A549 (cell line): ENCODE data around the gene SPP1. TPM values are rescaled to one million over a fixed set of nuclear protein-coding genes. Genes with fewer than 3 reads are reported as not detected.

Source experiments
- ATAC-seq, 2 experiments: fragments of 200-7000 bp in 1 of 2; fragments of >200 bp in 1 of 2; cut with Nextera tagmentation in 1 of 2; cut with Tn5 transposase in 1 of 2; 3 replicates each; pipeline versions ENCODE4 v1.8.0 to v1.9.1; 2018 to 2020; ENCODE audit warnings: mild to moderate bottlenecking in 1 of 2, moderate library complexity in 1 of 2
- CTCF ChIA-PET: fragments of 300-600 bp; sonication (Branson Sonifier 250); formaldehyde crosslinking; extraction: SDS; loops from one replicate; lab custom pipeline; 2021; ENCODE audit warnings: antibody characterized with exemption, inconsistent platforms; lab: Yijun Ruan, JAX
- POLR2A ChIA-PET: fragments of 350-600 bp; formaldehyde crosslinking; extraction: SDS; loops from one replicate; lab custom pipeline; 2021; ENCODE audit warnings: antibody characterized with exemption, inconsistent platforms; lab: Yijun Ruan, JAX
- DNase-seq, 2 experiments: peaks; one replicate each; pipeline versions ENCODE4 v3.0.0 to v3.0.0-alpha.2; 2011 to 2016; ENCODE audit warnings: low read depth in 1 of 2, low spot score in 1 of 2
- FAIRE-seq: peaks from 2 replicates; lab custom pipeline; 2011; peaks lifted over from hg19 to GRCh38; lab: Jason Lieb, UNC
- H3K27ac ChIP-seq, 2 experiments: fragments of >200 bp; sonication (Bioruptor Twin); formaldehyde crosslinking; 3 replicates each; pipeline ENCODE4 v1.5.1; 2016 to 2017
- H3K4me1 ChIP-seq: fragments of >200 bp; sonication (Bioruptor Twin); formaldehyde crosslinking; 3 replicates; pipeline ENCODE4 v1.6.1; 2016
- H3K4me2 ChIP-seq: fragments of >200 bp; sonication (Bioruptor Twin); formaldehyde crosslinking; 3 replicates; pipeline ENCODE4 v1.6.1; 2016
- H3K4me3 ChIP-seq: fragments of >200 bp; sonication (Bioruptor Twin); formaldehyde crosslinking; 3 replicates; pipeline ENCODE4 v1.5.1; 2016
- H3K9me3 ChIP-seq: fragments of >200 bp; sonication (Bioruptor Twin); formaldehyde crosslinking; 3 replicates; pipeline ENCODE4 v1.6.1; 2016
- ATOH8 ChIP-seq: fragments of 250-450 bp; sonication (Bioruptor Pico); IDR thresholded peaks from 2 replicates; pipeline ENCODE4 v1.5.0; 2020; ENCODE audit warnings: low read depth, mild to moderate bottlenecking, moderate library complexity
- BCL3 ChIP-seq: fragments of >200 bp; sonication (Bioruptor Twin); formaldehyde crosslinking; IDR thresholded peaks from 3 replicates; pipeline ENCODE4 v1.6.1; 2016
- BHLHE40 ChIP-seq: IDR thresholded peaks from 2 replicates; pipeline ENCODE4 v1.6.1; 2012; ENCODE audit warnings: low read depth, low read length, inconsistent platforms
- CTCF ChIP-seq: fragments of >200 bp; sonication (Bioruptor Twin); formaldehyde crosslinking; IDR thresholded peaks from 3 replicates; pipeline ENCODE4 v1.5.1; 2016
- EP300 ChIP-seq, 2 experiments: fragments of >200 bp; sonication (Bioruptor Twin); formaldehyde crosslinking; IDR thresholded peaks; 2 replicates in 1 of 2; 3 replicates in 1 of 2; pipeline ENCODE4 v1.6.1; 2016 to 2017
- ESRRA ChIP-seq: fragments of 150-350 bp; IDR thresholded peaks from 2 replicates; pipeline ENCODE4 v1.6.1; 2014; ENCODE audit warnings: mild to moderate bottlenecking, low read length, borderline replicate concordance
- FOSL2 ChIP-seq, 2 experiments: fragments of 450-650 bp in 1 of 2; fragments of >200 bp in 1 of 2; sonication (Bioruptor Twin) in 1 of 2; formaldehyde crosslinking; IDR thresholded peaks; 2 replicates each; pipeline versions ENCODE4 v1.5.0 to v1.6.1; 2016 to 2020; ENCODE audit warnings: mild to moderate bottlenecking in 1 of 2, moderate library complexity in 1 of 2
- HES2 ChIP-seq: fragments of >200 bp; sonication (Bioruptor Twin); formaldehyde crosslinking; IDR thresholded peaks from 2 replicates; pipeline ENCODE4 v1.6.1; 2016
- HEYL ChIP-seq: fragments of 250-450 bp; sonication (Bioruptor Pico); IDR thresholded peaks from 2 replicates; pipeline ENCODE4 v1.8.0; 2021; ENCODE audit warnings: mild to moderate bottlenecking, moderate library complexity
- HOXA7 ChIP-seq: fragments of 250-450 bp; sonication (Bioruptor Pico); IDR thresholded peaks from 2 replicates; pipeline ENCODE4 v1.5.0; 2020; ENCODE audit warnings: mild to moderate bottlenecking, moderate library complexity
- HOXB13 ChIP-seq: fragments of 250-450 bp; sonication (Bioruptor Pico); IDR thresholded peaks from 2 replicates; pipeline ENCODE4 v1.5.0; 2020; ENCODE audit warnings: low read depth, mild to moderate bottlenecking, moderate library complexity
- HOXB5 ChIP-seq: fragments of 250-450 bp; sonication (Bioruptor Pico); IDR thresholded peaks from 2 replicates; pipeline ENCODE4 v1.5.0; 2020; ENCODE audit warnings: mild to moderate bottlenecking, moderate library complexity
- JUN ChIP-seq, 2 experiments: fragments of >200 bp; sonication (Bioruptor Twin); formaldehyde crosslinking; IDR thresholded peaks; 2 replicates in 1 of 2; 3 replicates in 1 of 2; pipeline ENCODE4 v1.6.1; 2016 to 2017
- JUNB ChIP-seq: fragments of >200 bp; sonication (Bioruptor Twin); formaldehyde crosslinking; IDR thresholded peaks from 2 replicates; pipeline ENCODE4 v1.6.1; 2016
- KDM1A ChIP-seq: fragments of 200-600 bp; sonication (generic); IDR thresholded peaks from 2 replicates; pipeline ENCODE4 v1.6.1; 2016; ENCODE audit warnings: low read depth, mild to moderate bottlenecking
- KDM5A ChIP-seq: fragments of 200-600 bp; sonication (generic); IDR thresholded peaks from 2 replicates; pipeline ENCODE4 v1.6.1; 2016; ENCODE audit warnings: antibody characterized with exemption, mild to moderate bottlenecking
- MAFK ChIP-seq: fragments of 450-650 bp; IDR thresholded peaks from 2 replicates; pipeline ENCODE4 v1.6.1; 2014; ENCODE audit not compliant: partially characterized antibody
- NR3C1 ChIP-seq: fragments of >200 bp; sonication (Bioruptor Twin); formaldehyde crosslinking; IDR thresholded peaks from 3 replicates; pipeline ENCODE4 v1.6.1; 2017
- PBX3 ChIP-seq: IDR thresholded peaks from 2 replicates; pipeline ENCODE4 v1.6.1; 2012
- RAD21 ChIP-seq, 2 experiments: fragments of >200 bp in 1 of 2; sonication (Bioruptor Twin) in 1 of 2; formaldehyde crosslinking in 1 of 2; IDR thresholded peaks in 1 of 2; conservative IDR thresholded peaks in 1 of 2; 2 replicates in 1 of 2; 3 replicates in 1 of 2; pipeline ENCODE4 v1.6.1; 2012 to 2018; ENCODE audit warnings: inconsistent platforms in 1 of 2
- SREBF2 ChIP-seq: fragments of 450-650 bp; IDR thresholded peaks from 2 replicates; pipeline ENCODE4 v1.6.1; 2014; ENCODE audit warnings: mild to moderate bottlenecking, moderate library complexity
- ZC3H11A ChIP-seq: fragments of 450-650 bp; IDR thresholded peaks from 2 replicates; pipeline ENCODE4 v1.6.1; 2014; ENCODE audit warnings: antibody characterized with exemption, mild to moderate bottlenecking
- ZSCAN20 ChIP-seq: fragments of 250-450 bp; sonication (Bioruptor Pico); IDR thresholded peaks from 2 replicates; pipeline ENCODE4 v1.8.0; 2022; ENCODE audit warnings: mild to moderate bottlenecking, moderate library complexity
- whole genome bisulfite sequencing: methylation state at CpG from one replicate; pipeline ENCODE4 v1.1.6; 2017; ENCODE audit errors: missing lambda C conversion rate; 5-methylcytosine and 5-hydroxymethylcytosine counted together
- polyA plus RNA-seq, 4 experiments: library from polyadenylated mRNA; depleted of rRNA in 3 of 4; stranded (reverse); fragments of >200 nt; fragmentation: RNase III in 1 of 4; extraction: RNeasy Plus Mini Kit Qiagen cat#74134 plus additional on column Dnase treatment in 1 of 4; gene quantifications; 2 replicates in 3 of 4; 3 replicates in 1 of 4; pipeline ENCODE4 v1.2.3, GENCODE V29; 2011 to 2017
- TF ChIP-seq, protein P1 (sequence below): fragments of 250-450 bp; sonication (Bioruptor Pico); IDR thresholded peaks from 2 replicates; pipeline ENCODE4 v1.5.0; 2021; ENCODE audit warnings: mild to moderate bottlenecking, moderate library complexity, borderline replicate concordance

The SPP1 gene
- polyA plus RNA-seq, 2 of the 4 experiments (the other 2 are of a cell fraction), result 226 to 415 TPM

DNA sequence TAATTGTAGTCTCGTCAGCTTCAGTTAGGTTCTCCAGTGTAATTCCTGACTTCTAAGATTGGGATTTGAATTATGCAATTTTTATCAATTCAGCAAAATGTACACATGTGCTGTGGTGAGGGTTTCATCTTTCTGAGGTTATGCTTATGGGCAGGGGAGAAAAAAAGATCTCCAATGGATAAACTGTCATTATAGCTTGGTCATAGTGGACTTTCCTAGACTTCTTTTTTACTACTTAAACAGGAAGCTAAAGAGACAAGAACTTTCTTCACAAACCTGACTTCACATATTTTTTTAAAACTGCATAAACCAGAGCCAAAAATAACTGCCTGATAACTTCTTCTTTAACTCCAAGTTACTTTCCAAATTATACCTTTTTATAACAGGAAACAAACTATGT, 21.7 kb upstream of the SPP1 start (continued):
- TF ChIP-seq KDM1A, result no peak
- TF ChIP-seq BCL3, result no peak
- TF ChIP-seq HEYL (CRISPR knock-in tag), result no peak
- TF ChIP-seq MAFK, result no peak
- TF ChIP-seq ZSCAN20 (CRISPR knock-in tag), result no peak

DNA sequence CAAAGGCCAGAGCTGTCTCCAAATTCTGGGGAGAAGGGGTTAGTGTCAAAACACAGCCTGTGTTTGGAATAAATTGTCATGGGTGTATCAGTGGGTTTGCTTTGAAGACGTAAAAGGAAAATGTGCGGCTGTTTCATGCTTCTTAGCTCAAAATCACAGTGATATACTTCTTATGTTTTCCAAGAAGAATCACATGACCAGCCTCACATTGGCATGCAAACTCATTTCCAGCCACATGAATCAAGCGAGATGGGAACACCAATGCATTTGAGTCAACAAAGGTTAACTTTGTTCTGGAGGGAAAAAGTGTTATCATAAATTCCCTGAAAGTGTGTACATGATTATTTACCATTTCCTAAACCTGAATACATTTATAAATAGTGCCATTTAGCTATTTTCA, 19.0 kb upstream of the SPP1 start:
- peaks cover 2% of the 10 kb centered on the region; the same call in 2 of the 3 replicates for H3K4me1 ChIP-seq
- ATAC-seq (no peak), FAIRE-seq (no peak), DNase-seq (no peak)
- H3K4me2 ChIP-seq, result no peak overlapping the region
- H3K27ac ChIP-seq, result no peak overlapping the region
- TF ChIP-seq FOSL2 (IDR thresholded peaks at IDR 0.05), result no peak
- TF ChIP-seq FOSL2 (CRISPR knock-in tag; IDR thresholded peaks at IDR 0.05), result no peak
- no peak for TF ChIP-seq HOXB5
- TF ChIP-seq ATOH8 (CRISPR knock-in tag), result no peak
- TF ChIP-seq RAD21 (conservative IDR thresholded peaks at IDR 0.05 in 1 of 2, IDR thresholded peaks at IDR 0.05 in 1 of 2), result no peak
- TF ChIP-seq CTCF, result no peak
- no peak for TF ChIP-seq HES2
- TF ChIP-seq, protein P1, sequence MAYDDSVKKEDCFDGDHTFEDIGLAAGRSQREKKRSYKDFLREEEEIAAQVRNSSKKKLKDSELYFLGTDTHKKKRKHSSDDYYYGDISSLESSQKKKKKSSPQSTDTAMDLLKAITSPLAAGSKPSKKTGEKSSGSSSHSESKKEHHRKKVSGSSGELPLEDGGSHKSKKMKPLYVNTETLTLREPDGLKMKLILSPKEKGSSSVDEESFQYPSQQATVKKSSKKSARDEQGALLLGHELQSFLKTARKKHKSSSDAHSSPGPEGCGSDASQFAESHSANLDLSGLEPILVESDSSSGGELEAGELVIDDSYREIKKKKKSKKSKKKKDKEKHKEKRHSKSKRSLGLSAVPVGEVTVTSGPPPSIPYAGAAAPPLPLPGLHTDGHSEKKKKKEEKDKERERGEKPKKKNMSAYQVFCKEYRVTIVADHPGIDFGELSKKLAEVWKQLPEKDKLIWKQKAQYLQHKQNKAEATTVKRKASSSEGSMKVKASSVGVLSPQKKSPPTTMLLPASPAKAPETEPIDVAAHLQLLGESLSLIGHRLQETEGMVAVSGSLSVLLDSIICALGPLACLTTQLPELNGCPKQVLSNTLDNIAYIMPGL (CRISPR knock-in tag), result no peak
- TF ChIP-seq NR3C1, result no peak
- ChIA-PET POLR2A (no interaction called here), CTCF (interaction anchor here (0.6 to 5.0 kb wide), 4 partner anchors 17 to 104 kb away, joined by 3 to 18 read pairs (median 4); no protein-coding TSS in a partner anchor)
- H3K9me3 ChIP-seq, result no peaks in the 10 kb centered on the region
- 83% methylated on average over 3 of the region's 3 CpGs for WGBS
- H3K4me3 ChIP-seq, result no peak overlapping the region

GRCh38 chr4:87957061-87957460, 18.5 kb upstream of the SPP1 start:
- Histone ChIP-seq H3K9me3 (no peaks in the 10 kb centered on the region), H3K4me2 (no peak overlapping the region), H3K27ac (no peak overlapping the region), H3K4me3 (no peak overlapping the region), H3K4me1 (peaks cover 7% of the 10 kb centered on the region; the same call in 2 of the 3 replicates)
- ATAC-seq (no peak), DNase-seq (no peak), FAIRE-seq (no peak)
- TF ChIP-seq ESRRA (no peak), HOXA7 (CRISPR knock-in tag) (no peak), HOXB13 (no peak), SREBF2 (no peak), EP300 (IDR thresholded peaks at IDR 0.05) (no peak), KDM5A (no peak), BHLHE40 (no peak), ZC3H11A (no peak), PBX3 (no peak), JUNB (no peak), JUN (IDR thresholded peaks at IDR 0.05) (no peak)
- CTCF ChIA-PET, result interaction anchor here (0.6 to 5.0 kb wide), 4 partner anchors 16 to 104 kb away, joined by 3 to 18 read pairs (median 4); no protein-coding TSS in a partner anchor
- WGBS, result 57% methylated on average over 1 of the region's 1 CpG
- POLR2A ChIA-PET, result no interaction called here
